HepG2 (cell line): ENCODE results near the gene HPS6. TPM values are rescaled to one million over a fixed set of nuclear protein-coding genes. Genes with fewer than 3 reads are reported as not detected.
A peak's percentile ranks its signal among the peaks of the same experiment; 100 is the strongest.

Experiments
- ATAC-seq: fragments of 200-7000 bp; cut with Tn5 transposase; 3 replicates; pipeline ENCODE4 v1.9.1; 2020; ENCODE audit warnings: mild to moderate bottlenecking, moderate library complexity
- BruUV-seq: library from RNA; stranded (reverse); fragments of 400-500 nt; replicated peaks from 2 replicates; lab custom pipeline; 2021; lab: Mats Ljungman, UMichigan
- CTCF ChIA-PET: fragments of 300-600 bp; formaldehyde crosslinking; extraction: SDS; loops from one replicate; lab custom pipeline; 2021; ENCODE audit warnings: low total read pairs, inconsistent platforms, low intra/inter-chr PET ratio; lab: Yijun Ruan, JAX
- POLR2A ChIA-PET: fragments of 350-600 bp; sonication (Branson Sonifier 250); formaldehyde crosslinking; loops from one replicate; lab custom pipeline; 2020; ENCODE audit warnings: antibody characterized with exemption, inconsistent platforms; lab: Yijun Ruan, JAX
- DNase-seq: peaks from one replicate; pipeline ENCODE4 v3.0.0-alpha.2; 2015; ENCODE audit warnings: low spot score
- FAIRE-seq: peaks from 3 replicates; lab custom pipeline; 2011; peaks lifted over from hg19 to GRCh38; lab: Jason Lieb, UNC
- H2AFZ ChIP-seq: one replicate; pipeline ENCODE4 v1.6.1; 2011; ENCODE audit warnings: low read length, inconsistent platforms
- H3K27ac ChIP-seq: fragments of 300-600 bp; 3 replicates; pipeline ENCODE4 v1.8.0; 2011; ENCODE audit warnings: mixed run types, mild to moderate bottlenecking, mixed read lengths, low read length, inconsistent platforms; ENCODE audit not compliant: insufficient read depth; ENCODE audit errors: extremely low read length
- H3K27me3 ChIP-seq, 2 experiments: fragments of 200-600 bp in 1 of 2; 2 replicates in 1 of 2; 3 replicates in 1 of 2; pipeline versions ENCODE4 v1.6.0 to v1.8.0; 2011; ENCODE audit warnings: low read length in 2 of 2, mild to moderate bottlenecking in 2 of 2, moderate library complexity in 2 of 2, inconsistent platforms in 1 of 2; ENCODE audit not compliant: insufficient read depth in 2 of 2, control insufficient read depth in 1 of 2
- H3K36me3 ChIP-seq, 2 experiments: fragments of 200-600 bp in 1 of 2; replicated peaks in 1 of 2; 2 replicates in 1 of 2; 3 replicates in 1 of 2; pipeline versions ENCODE4 v1.5.1 to v1.8.0; 2011; ENCODE audit warnings: low read length in 2 of 2, inconsistent platforms in 1 of 2; ENCODE audit not compliant: insufficient read depth in 2 of 2, control insufficient read depth in 1 of 2
- H3K4me1 ChIP-seq: 2 replicates; pipeline ENCODE4 v1.5.1; 2012; ENCODE audit warnings: low read length, inconsistent platforms; ENCODE audit not compliant: insufficient read depth
- H3K4me2 ChIP-seq: 2 replicates; pipeline ENCODE4 v1.6.0; 2011; ENCODE audit warnings: low read depth, low read length, inconsistent platforms
- H3K4me3 ChIP-seq, 3 experiments: fragments of 200-600 bp in 1 of 3; sonication (generic), shearing (Covaris generic) in 1 of 3; replicated peaks in 1 of 3; 2 replicates each; pipeline ENCODE4 v1.5.1; 2011 to 2016; ENCODE audit warnings: low read length in 3 of 3, inconsistent platforms in 2 of 3, low read depth in 2 of 3, mild to moderate bottlenecking in 2 of 3, control low read depth in 1 of 3, mixed read lengths in 1 of 3; ENCODE audit not compliant: insufficient read depth in 1 of 3
- H3K79me2 ChIP-seq: one replicate; pipeline ENCODE4 v1.6.1; 2011; ENCODE audit warnings: low read length, inconsistent platforms; ENCODE audit not compliant: insufficient read depth
- H3K9ac ChIP-seq: 2 replicates; pipeline ENCODE4 v1.6.0; 2011; ENCODE audit warnings: mild to moderate bottlenecking, low read depth, low read length, inconsistent platforms; ENCODE audit not compliant: insufficient read depth
- H3K9me3 ChIP-seq: 2 replicates; pipeline ENCODE4 v1.5.1; 2012; ENCODE audit warnings: mild to moderate bottlenecking, low read length
- H4K20me1 ChIP-seq: 2 replicates; pipeline ENCODE4 v1.6.0; 2011; ENCODE audit warnings: inconsistent platforms, mild to moderate bottlenecking, low read length, moderate library complexity; ENCODE audit not compliant: insufficient read depth
- CBFB ChIP-seq: sonication (generic); formaldehyde crosslinking; IDR thresholded peaks from 2 replicates; pipeline ENCODE4 v1.4.0; 2020; ENCODE audit warnings: missing genetic modification reagents
- CHCHD3 ChIP-seq: sonication (generic); formaldehyde crosslinking; IDR thresholded peaks from 2 replicates; pipeline ENCODE4 v1.8.0; 2022; ENCODE audit warnings: mild to moderate bottlenecking, missing genetic modification reagents, moderate library complexity
- MTF2 ChIP-seq: sonication (generic); formaldehyde crosslinking; IDR thresholded peaks from 2 replicates; pipeline ENCODE4 v1.5.0; 2020; ENCODE audit warnings: missing genetic modification reagents, borderline replicate concordance
- SCMH1 ChIP-seq: sonication (generic); formaldehyde crosslinking; IDR thresholded peaks from 2 replicates; pipeline ENCODE4 v1.9.0; 2021; ENCODE audit warnings: missing genetic modification reagents, mild to moderate bottlenecking, borderline replicate concordance
- SRF ChIP-seq: IDR thresholded peaks from 2 replicates; pipeline ENCODE4 v1.6.1; 2011; ENCODE audit warnings: mild to moderate bottlenecking, low read depth, low read length, moderate library complexity
- TBX2 ChIP-seq: sonication (generic); formaldehyde crosslinking; IDR thresholded peaks from 2 replicates; pipeline ENCODE4 v1.5.0; 2020; ENCODE audit warnings: missing genetic modification reagents, mild to moderate bottlenecking, borderline replicate concordance
- TCF7L2 ChIP-seq: IDR thresholded peaks from 2 replicates; pipeline ENCODE4 v1.6.1; 2011; ENCODE audit warnings: mild to moderate bottlenecking, low read depth, low read length, moderate library complexity
- TFE3 ChIP-seq: IDR thresholded peaks from 2 replicates; pipeline ENCODE4 v1.6.1; 2016
- ZBTB2 ChIP-seq: sonication (generic); formaldehyde crosslinking; IDR thresholded peaks from 2 replicates; pipeline ENCODE4 v1.8.0; 2022; ENCODE audit warnings: low read depth, missing genetic modification reagents
- ZFP82 ChIP-seq: sonication (generic); formaldehyde crosslinking; IDR thresholded peaks from 2 replicates; pipeline ENCODE4 v1.5.1; 2020; ENCODE audit warnings: mild to moderate bottlenecking, missing genetic modification reagents, borderline replicate concordance
- ZNF20 ChIP-seq: sonication (generic); formaldehyde crosslinking; IDR thresholded peaks from 2 replicates; pipeline ENCODE4 v1.4.0; 2020; ENCODE audit warnings: mild to moderate bottlenecking, moderate library complexity, missing genetic modification reagents
- ZNF431 ChIP-seq: sonication (generic); formaldehyde crosslinking; IDR thresholded peaks from 2 replicates; pipeline ENCODE4 v1.9.0; 2022; ENCODE audit warnings: missing genetic modification reagents, low read depth, mild to moderate bottlenecking, borderline replicate concordance
- ZNF784 ChIP-seq: sonication (generic); formaldehyde crosslinking; IDR thresholded peaks from 2 replicates; pipeline ENCODE4 v1.5.1; 2020; ENCODE audit warnings: missing genetic modification reagents, mild to moderate bottlenecking, borderline replicate concordance
- WGBS: methylation state at CpG from one replicate; pipeline ENCODE4 v1.1.6; 2017; ENCODE audit warnings: low lambda C conversion rate; 5-methylcytosine and 5-hydroxymethylcytosine counted together
- in situ Hi-C: cut with HindIII; loops from 2 replicates; pipeline ENCODE4 v1.10.0; 2017; ENCODE audit warnings: low pct_unique_long_range_greater_than_20kb; ENCODE audit not compliant: extremely low pct_ligation_motif_present
- intact Hi-C: fragments of 100-400 bp; cut with micrococcal nuclease; formaldehyde crosslinking; loops from one replicate; pipeline ENCODE4 v1.10.0; 2022; ENCODE audit not compliant: unreplicated experiment
- polyA plus RNA-seq, 8 experiments: library from polyadenylated mRNA; depleted of rRNA in 3 of 8; stranded (reverse) in 7 of 8; unstranded in 1 of 8; fragments of >200 nt; fragmentation: Illumina TruSeq in 4 of 8; extraction: Trizol in 4 of 8; gene quantifications; 2 replicates each; pipeline versions ENCODE4 v1.2.1 to v1.2.3, GENCODE V29; 2011 to 2016; ENCODE audit warnings: low read depth in 4 of 8, missing spikeins in 1 of 8, mixed read lengths in 1 of 8; ENCODE audit not compliant: insufficient read depth in 1 of 8
- total RNA-seq, 5 experiments: library from RNA; depleted of rRNA; stranded (reverse); fragments of >200 nt; fragmentation: Illumina TruSeq; extraction: Trizol; gene quantifications; 2 replicates each; pipeline ENCODE4 v1.2.3, GENCODE V29; 2016; ENCODE audit warnings: low read depth in 1 of 5
- TF ChIP-seq, protein P1 (sequence below): IDR thresholded peaks from 2 replicates; pipeline ENCODE4 v1.6.1; 2016

HPS6 gene
- total and polyA plus RNA-seq, 2 of the 13 experiments (the other 11 are each of a cell fraction or from before 2014, with no cell fraction given), result 2.9 to 14.9 TPM

DNA sequence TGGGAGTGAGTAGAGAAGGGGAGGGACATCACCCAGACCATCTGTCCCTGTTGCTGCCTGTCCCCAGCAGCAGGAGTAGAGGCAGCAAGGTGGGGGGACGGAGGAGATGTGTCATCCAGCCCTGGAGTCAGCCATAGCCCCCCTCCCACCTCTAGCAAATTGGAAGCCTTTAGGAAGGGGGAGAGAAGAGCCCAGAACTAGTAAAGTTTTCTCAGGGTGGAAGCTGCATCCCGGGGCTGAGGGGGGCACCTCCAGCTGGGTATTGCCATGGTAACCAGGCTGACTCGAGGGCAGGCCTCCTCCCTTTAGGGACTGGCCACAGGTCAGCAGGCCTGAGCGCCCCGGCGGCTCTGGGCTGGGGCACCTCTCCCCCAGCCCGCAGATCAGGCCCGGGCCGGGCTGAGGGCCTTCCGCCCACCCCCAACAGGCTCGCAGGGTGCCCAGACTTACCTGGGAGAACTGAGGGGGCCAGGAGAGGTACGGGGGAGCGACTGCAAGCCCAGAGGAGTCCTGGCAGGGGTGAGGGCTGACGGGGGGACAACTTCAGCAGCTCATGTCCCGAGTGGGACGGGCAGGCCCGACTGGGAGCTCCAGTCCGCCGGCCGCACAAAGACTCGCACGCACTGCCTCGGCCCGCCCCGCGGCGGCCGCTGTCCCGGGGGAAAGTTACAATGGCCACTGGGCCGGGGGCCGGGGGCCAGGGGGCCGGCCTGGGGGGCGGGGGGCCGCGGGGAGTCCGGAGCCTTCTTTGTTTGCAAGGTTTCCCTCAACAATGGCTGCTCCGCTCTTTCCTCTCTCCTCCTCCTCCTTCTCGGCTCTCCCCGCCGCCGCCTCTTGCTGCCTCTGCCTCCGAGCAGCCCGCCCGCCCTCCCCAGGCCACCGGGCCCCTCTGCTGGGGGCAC, 49.1 kb downstream of the HPS6 start:
- DNase-seq, result no peak
- Histone ChIP-seq H3K27ac (peak overlapping the region; percentile 60), H3K4me1 (peaks cover 60% of the 10 kb centered on the region), H2AFZ (no peak overlapping the region), H4K20me1 (peaks cover 9% of the 10 kb centered on the region), H3K9ac (peak overlapping the region; percentile 81), H3K36me3 (peaks cover 18 to 27% of the 10 kb centered on the region in 2 experiments), H3K27me3 (no peaks in the 10 kb centered on the region), H3K4me2 (peak overlapping the region; percentile 88), H3K9me3 (no peaks in the 10 kb centered on the region), H3K4me3 (peak overlapping the region; percentile 86 to 96 (median 94)), H3K79me2 (peaks cover 20% of the 10 kb centered on the region)
- no TSS peak for BruUV-seq
- in situ Hi-C loops, result no loop called here
- intact Hi-C loops, result no loop called here
- peak; percentile 50 for ATAC-seq
- no peak for FAIRE-seq
- 2% methylated on average over 11 of the region's 45 CpGs for WGBS
- ChIA-PET POLR2A (interaction anchor here (0.6 to 3.2 kb wide), 14 partner anchors 9 to 296 kb away, joined by 3 to 28 read pairs (median 4); partner anchors contain the start of genes NOLC1, OGA and PPRC1), CTCF (no interaction called here)
- TF ChIP-seq ZNF431 (no peak), ZBTB2 (CRISPR knock-in tag) (0 out of 2 replicates have a peak, but pooled peaks have one; percentile 25), ZNF20 (CRISPR knock-in tag) (peak; percentile 40; the same call in 1 of the 2 replicates), TCF7L2 (no peak), TBX2 (CRISPR knock-in tag) (0 out of 2 replicates have a peak, but pooled peaks have one; percentile 13), SCMH1 (CRISPR knock-in tag) (no peak), ZNF784 (CRISPR knock-in tag) (0 out of 2 replicates have a peak, but pooled peaks have one; percentile 34), SRF (no peak), TFE3 (CRISPR knock-in tag) (no peak), MTF2 (CRISPR knock-in tag) (no peak), CHCHD3 (no peak), ZFP82 (no peak), CBFB (CRISPR knock-in tag) (no peak)
- TF ChIP-seq, protein P1, sequence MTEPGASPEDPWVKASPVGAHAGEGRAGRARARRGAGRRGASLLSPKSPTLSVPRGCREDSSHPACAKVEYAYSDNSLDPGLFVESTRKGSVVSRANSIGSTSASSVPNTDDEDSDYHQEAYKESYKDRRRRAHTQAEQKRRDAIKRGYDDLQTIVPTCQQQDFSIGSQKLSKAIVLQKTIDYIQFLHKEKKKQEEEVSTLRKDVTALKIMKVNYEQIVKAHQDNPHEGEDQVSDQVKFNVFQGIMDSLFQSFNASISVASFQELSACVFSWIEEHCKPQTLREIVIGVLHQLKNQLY, result no peak
